GM19468 (cell line): Measurements from ENCODE around the gene EPHB1.
"Not testable (repeated sequence)": the region's sequence is repeated elsewhere in the genome, so short reads cannot be mapped to it uniquely, and the experiment has no call there.

Experiments
- ATAC-seq: cut with Tn5 transposase; IDR thresholded peaks from one replicate; pipeline ENCODE4 v1.9.1; 2021; ENCODE audit warnings: mild to moderate bottlenecking, moderate library complexity, moderate number of reproducible peaks; ENCODE audit not compliant: unreplicated experiment; ENCODE audit errors: extremely low read depth

Gene EPHB1

GRCh38 chr3:135018149-135018923 lies 223.3 kb downstream of the EPHB1 start:
- ATAC-seq: no peak

- ATAC-seq: no peak
Measured at GRCh38 chr3:135020181-135020580, 225.1 kb downstream of the EPHB1 start.

- peak; percentile 46 for ATAC-seq
Measured at GRCh38 chr3:135023996-135024658, 229.1 kb downstream of the EPHB1 start.

- ATAC-seq: not testable (repeated sequence)
Measured at GRCh38 chr3:135030768-135031615, 235.9 kb downstream of the EPHB1 start.

GRCh38 chr3:135033737-135034136 lies 238.7 kb downstream of the EPHB1 start:
- no peak for ATAC-seq

GRCh38 chr3:135034291-135034768 lies 239.3 kb downstream of the EPHB1 start:
- ATAC-seq: no peak

- no peak for ATAC-seq
Measured at GRCh38 chr3:135034891-135035440, 239.9 kb downstream of the EPHB1 start.

GRCh38 chr3:135038186-135038585 lies 243.1 kb downstream of the EPHB1 start:
- ATAC-seq: no peak

GRCh38 chr3:135039536-135039935 lies 244.5 kb downstream of the EPHB1 start:
- ATAC-seq: not testable (repeated sequence)

- ATAC-seq: no peak
Measured at GRCh38 chr3:135040321-135041240, 245.5 kb downstream of the EPHB1 start.

GRCh38 chr3:135041601-135042000 lies 246.5 kb downstream of the EPHB1 start:
- no peak for ATAC-seq

- no peak for ATAC-seq
Measured at GRCh38 chr3:135047061-135047460, 252.0 kb downstream of the EPHB1 start.

- ATAC-seq: no peak
Measured at GRCh38 chr3:135050536-135050935, 255.5 kb downstream of the EPHB1 start.

GRCh38 chr3:135051409-135051973 lies 256.4 kb downstream of the EPHB1 start:
- ATAC-seq: no peak

GRCh38 chr3:135055449-135055848 lies 260.4 kb downstream of the EPHB1 start:
- ATAC-seq: no peak

GRCh38 chr3:135056084-135056730 lies 261.1 kb downstream of the EPHB1 start:
- no peak for ATAC-seq

- no peak for ATAC-seq
Measured at GRCh38 chr3:135056733-135057310, 261.8 kb downstream of the EPHB1 start.

- no peak for ATAC-seq
Measured at GRCh38 chr3:135057996-135058395, 262.9 kb downstream of the EPHB1 start.
